ENCODE data around the gene TGFBR2. TPM values are rescaled to one million over a fixed set of nuclear protein-coding genes. Genes with fewer than 3 reads are reported as not detected.

TGFBR2 gene
- total and polyA plus RNA-seq, 10 of the 15 experiments (the other 5 are each of a cell fraction or from before 2014, with no cell fraction given), result 0.02 to 0.98 (median 0.18) TPM; not detected in 1

- Histone ChIP-seq H4K20me1 (ENCODE audit: control insufficient read depth, insufficient read depth) (no peaks in the 10 kb centered on the region), H2AFZ (ENCODE audit: control insufficient read depth, low read depth, low read length) (no peak overlapping the region), H3K79me2 (ENCODE audit: control insufficient read depth, insufficient read depth, low read length) (no peaks in the 10 kb centered on the region), H3K4me2 (ENCODE audit: control insufficient read depth, insufficient read depth) (no peak overlapping the region), H3K27me3 (replicated peaks in 1 of 2; ENCODE audit: control insufficient read depth in 2 of 2, insufficient read depth in 2 of 2, low read length in 1 of 2) (peaks cover 0 to 6% of the 10 kb centered on the region in 2 experiments; a peak in 1 of 4 replicates), H3K4me1 (ENCODE audit: control insufficient read depth, insufficient read depth, low read length) (peaks cover 8% of the 10 kb centered on the region), H3K4me3 (no peak overlapping the region), H3K9ac (ENCODE audit: control insufficient read depth, insufficient read depth, low read length) (no peak overlapping the region), H3K36me3 (ENCODE audit: control insufficient read depth in 2 of 2, insufficient read depth in 2 of 2, low read length in 1 of 2) (no peaks in the 10 kb centered on the region), H3K27ac (ENCODE audit: control insufficient read depth, insufficient read depth) (no peak overlapping the region), H3K9me3 (replicated peaks; ENCODE audit: control insufficient read depth, insufficient read depth, low read length) (no peaks in the 10 kb centered on the region)
- WGBS (ENCODE audit: insufficient coverage, insufficient replicate concordance, low lambda C conversion rate, missing lambda C conversion rate), result 57% methylated on average over 15 of the region's 15 CpGs
- CTCF ChIA-PET, result interaction anchor here (1.4 kb wide), 1 partner anchor 15 kb away, joined by 3 read pairs; no protein-coding TSS in a partner anchor
- intact Hi-C loops (cut with micrococcal nuclease; ENCODE audit: unreplicated experiment), result no loop called here
- RAD21 ChIA-PET (ENCODE audit: unreplicated experiment), result interaction anchor here (0.6 kb wide), 1 partner anchor 19 kb away, joined by 3 read pairs; no protein-coding TSS in a partner anchor
- no TSS peak for BruUV-seq (replicated peaks)
- FAIRE-seq (no peak), DNase-seq (ENCODE audit: low read depth, low spot score) (no peak), ATAC-seq (no peak)
- POLR2A ChIA-PET, result no interaction called here
- in situ Hi-C loops (cut with MboI), result no loop called here
- SMC1A ChIA-PET (ENCODE audit: uncharacterized antibody, unreplicated experiment), result interaction anchor here (0.9 kb wide), 1 partner anchor 9 kb away, joined by 3 read pairs; no protein-coding TSS in a partner anchor
- TF ChIP-seq KAT2A (conservative IDR thresholded peaks at IDR 0.05; ENCODE audit: control insufficient read depth, low read depth, low read length) (no peak), MTA3 (IDR thresholded peaks at IDR 0.05; ENCODE audit: borderline replicate concordance, low read length) (no peak), BCL3 (IDR thresholded peaks at IDR 0.05; ENCODE audit: borderline replicate concordance, insufficient read depth, low read depth, low read length, poor library complexity, severe bottlenecking) (no peak), EP300 (IDR thresholded peaks at IDR 0.05; ENCODE audit: borderline replicate concordance in 1 of 2, control insufficient read depth in 1 of 2, low read depth in 2 of 2, low read length in 2 of 2) (no peak), GATAD2B (conservative IDR thresholded peaks at IDR 0.05; ENCODE audit: low read depth) (no peak), PRDM15 (CRISPR knock-in tag; IDR thresholded peaks at IDR 0.05) (no peak), ZNF592 (IDR thresholded peaks at IDR 0.05) (no peak), ZNF384 (IDR thresholded peaks at IDR 0.05; ENCODE audit: borderline replicate concordance, low read depth, low read length) (no peak), CHD4 (IDR thresholded peaks at IDR 0.05) (no peak), PKNOX1 (IDR thresholded peaks at IDR 0.05) (no peak), NFYA (IDR thresholded peaks at IDR 0.05; ENCODE audit: borderline replicate concordance, low read depth, low read length) (no peak)
Measured at GRCh38 chr3:30581067-30581585, 25.3 kb upstream of the TGFBR2 start.
